Testis (tissue), 3 donors: ENCODE measurements around the gene PCSK4. TPM values are rescaled to one million over a fixed set of nuclear protein-coding genes. Genes with fewer than 3 reads are reported as not detected.
A peak's percentile ranks its signal among the peaks of the same experiment; 100 is the strongest.

Source experiments
- DNase-seq: peaks from one replicate; pipeline ENCODE4 v3.0.0-alpha.2; 2019
- H3K27ac ChIP-seq, 2 donors: fragments of 200-600 bp; sonication (generic); one replicate each; pipeline ENCODE4 v1.5.1; 2019
- H3K27me3 ChIP-seq: fragments of 200-600 bp; sonication (generic); one replicate; pipeline ENCODE4 v1.5.1; 2019
- H3K36me3 ChIP-seq: fragments of 200-600 bp; sonication (generic); one replicate; pipeline ENCODE4 v1.5.1; 2017; ENCODE audit warnings: low read depth; ENCODE audit errors: missing control alignments
- H3K4me1 ChIP-seq: fragments of 200-600 bp; sonication (generic); one replicate; pipeline ENCODE4 v1.5.1; 2019
- H3K4me3 ChIP-seq, 2 donors: fragments of 200-600 bp; sonication (generic); one replicate each; pipeline ENCODE4 v1.5.1; 2017 to 2019
- H3K9me3 ChIP-seq: fragments of 200-600 bp; sonication (generic); one replicate; pipeline ENCODE4 v1.5.1; 2017
- CTCF ChIP-seq, 3 experiments: fragments of 450-650 bp in 2 of 3; fragments of 200-600 bp in 1 of 3; sonication (generic) in 1 of 3; IDR thresholded peaks; one replicate each; pipeline ENCODE4 v1.5.1; 2016 to 2019; ENCODE audit warnings: antibody characterized with exemption in 3 of 3, mild to moderate bottlenecking in 2 of 3, moderate library complexity in 1 of 3
- POLR2A ChIP-seq: fragments of 450-650 bp; IDR thresholded peaks from one replicate; pipeline ENCODE4 v1.6.1; 2017; ENCODE audit warnings: antibody characterized with exemption, mild to moderate bottlenecking, moderate library complexity
- WGBS, 2 donors: methylation state at CpG; one replicate each; pipeline ENCODE4 v1.1.5; 2018; 5-methylcytosine and 5-hydroxymethylcytosine counted together
- intact Hi-C: fragments of 100-400 bp; cut with DNase I; formaldehyde crosslinking; loops from one replicate; pipeline ENCODE4 v1.15.1; 2023; ENCODE audit warnings: low total_unique reads
- polyA plus RNA-seq: library from polyadenylated mRNA; stranded (reverse); fragments of 350-450 nt; fragmentation: Illumina TruSeq; extraction: RNeasy Lipid Tissue Mini Kit (QIAGEN cat#74804); gene quantifications from one replicate; pipeline ENCODE4 v1.2.3, GENCODE V29; 2014; ENCODE audit warnings: low read depth, low replicate concordance; ENCODE audit not compliant: insufficient read depth
- total RNA-seq, 2 donors: library from RNA; depleted of rRNA; stranded (reverse); fragments of >200 nt; gene quantifications; one replicate each; pipeline ENCODE4 v1.2.3, GENCODE V29; 2016

PCSK4 gene
- total and polyA plus RNA-seq, 3 donors from 2014 or later, result 108 to 203 (median 179) TPM

GRCh38 chr19:1437609-1438008, 52.5 kb downstream of the PCSK4 start:
- TF ChIP-seq CTCF (IDR thresholded peaks at IDR 0.05), result no peak
- TF ChIP-seq POLR2A, result no peak
- Histone ChIP-seq H3K4me1 (peaks cover 12% of the 10 kb centered on the region), H3K27me3 (no peaks in the 10 kb centered on the region), H3K36me3 (no peaks in the 10 kb centered on the region), H3K4me3 (peak overlapping the region in 1 of 2 donors; percentile 72), H3K9me3 (no peaks in the 10 kb centered on the region), H3K27ac (peak overlapping the region in 1 of 2 donors; percentile 11)
- intact Hi-C loops, result no loop called here
- 10 to 14% methylated on average over 8 of the region's 8 CpGs for WGBS, 2 donors
- no peak for DNase-seq

DNA sequence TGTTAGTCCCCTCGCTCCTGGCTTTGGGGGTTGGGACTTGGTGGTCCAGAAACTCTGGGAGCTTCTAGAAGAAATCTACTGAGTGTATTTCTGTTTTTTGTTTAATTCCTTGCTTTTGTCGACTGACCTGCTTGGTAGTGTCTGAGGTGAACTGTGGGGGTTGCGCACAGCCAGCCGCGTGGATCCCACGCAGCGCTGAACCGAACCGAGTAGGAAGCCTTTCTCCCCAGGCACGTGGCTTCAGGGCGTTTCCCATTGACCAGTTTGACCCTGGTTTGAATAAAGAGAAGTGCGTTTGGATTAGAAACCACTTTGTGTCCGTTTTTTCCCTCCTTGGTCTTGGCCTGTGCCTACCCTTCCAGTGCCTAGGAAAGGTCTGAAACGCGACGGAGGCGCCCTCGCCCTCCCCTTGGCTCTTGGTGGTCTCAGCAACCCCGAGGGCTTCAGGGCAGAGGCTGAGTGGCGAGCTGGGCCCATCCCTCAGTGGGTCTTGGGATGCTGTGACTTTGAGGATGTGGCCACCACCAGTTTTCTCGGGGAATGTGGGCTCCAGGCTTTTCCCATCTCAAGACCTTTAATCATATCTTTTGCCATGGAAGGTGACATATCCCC, 54.7 kb downstream of the PCSK4 start:
- TF ChIP-seq CTCF (IDR thresholded peaks at IDR 0.05) (no peak), POLR2A (no peak)
- Histone ChIP-seq H3K4me1 (peaks cover 12% of the 10 kb centered on the region), H3K9me3 (no peaks in the 10 kb centered on the region), H3K4me3 (no peak overlapping the region), H3K27ac (peak overlapping the region in 1 of 2 donors; percentile 37), H3K27me3 (no peaks in the 10 kb centered on the region), H3K36me3 (no peaks in the 10 kb centered on the region)
- no peak for DNase-seq
- intact Hi-C loops, result no loop called here
- 80 to 84% methylated on average over 18 to 21 of the region's 21 CpGs for WGBS, 2 donors

- TF ChIP-seq POLR2A (no peak), CTCF (IDR thresholded peaks at IDR 0.05) (no peak)
- no peaks in the 10 kb centered on the region for H3K27me3 ChIP-seq
- intact Hi-C loops, result no loop called here
- H3K36me3 ChIP-seq, result no peaks in the 10 kb centered on the region
- no peaks in the 10 kb centered on the region for H3K9me3 ChIP-seq
- no peak overlapping the region for H3K27ac ChIP-seq
- WGBS, 2 donors, result 82 to 87% methylated on average over 18 to 39 of the region's 39 CpGs
- no peak overlapping the region for H3K4me3 ChIP-seq
- peaks cover 12% of the 10 kb centered on the region for H3K4me1 ChIP-seq
- no peak for DNase-seq
These were observed 55.5 kb downstream of the PCSK4 start for GRCh38 chr19:1434577-1435060.

DNA sequence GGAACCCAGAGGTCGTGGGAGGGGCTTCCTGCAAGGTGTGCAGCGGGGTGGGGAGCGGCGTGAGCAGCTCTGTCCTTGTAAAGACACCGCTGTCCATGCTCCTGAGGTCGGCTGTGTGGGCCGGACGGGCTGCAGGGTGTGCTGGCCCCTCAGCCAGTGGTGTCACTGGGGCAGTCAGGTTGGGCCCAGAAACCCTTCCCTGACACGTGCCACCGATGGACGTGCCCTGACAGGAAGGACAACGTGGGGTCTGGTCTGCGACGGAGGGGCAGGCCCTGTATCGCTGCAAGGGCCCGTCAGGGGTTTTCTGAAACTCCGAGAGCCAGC, 56.1 kb downstream of the PCSK4 start:
- H3K4me3 ChIP-seq, result no peak overlapping the region
- H3K27me3 ChIP-seq, result no peaks in the 10 kb centered on the region
- 89 to 100% methylated on average over 4 to 14 of the region's 17 CpGs for WGBS, 2 donors
- no peak overlapping the region for H3K27ac ChIP-seq
- no peaks in the 10 kb centered on the region for H3K9me3 ChIP-seq
- intact Hi-C loops, result no loop called here
- TF ChIP-seq POLR2A, result no peak
- no peak for TF ChIP-seq CTCF (IDR thresholded peaks at IDR 0.05)
- peaks cover 13% of the 10 kb centered on the region for H3K4me1 ChIP-seq
- DNase-seq, result no peak
- H3K36me3 ChIP-seq, result no peaks in the 10 kb centered on the region
